ENCODE results near the gene CASTOR2.
"Not testable (repeated sequence)": the region's sequence is repeated elsewhere in the genome, so short reads cannot be mapped to it uniquely, and the experiment has no call there.

Gene CASTOR2

GRCh38 chr7:74994869-74995543, 30.5 kb downstream of the CASTOR2 start:
- DNase-seq (ENCODE audit: low read depth in 2 of 2), result not testable (repeated sequence)

GRCh38 chr7:74996361-74996760, 31.9 kb downstream of the CASTOR2 start:
- DNase-seq (ENCODE audit: low read depth in 2 of 2), result not testable (repeated sequence)

- not testable (repeated sequence) for DNase-seq (ENCODE audit: low read depth in 2 of 2)
These were observed 33.3 kb downstream of the CASTOR2 start for GRCh38 chr7:74997811-74998210.

GRCh38 chr7:75001356-75001755, 36.9 kb downstream of the CASTOR2 start:
- not testable (repeated sequence) for DNase-seq (ENCODE audit: low read depth in 2 of 2)

- no peak for DNase-seq (ENCODE audit: low read depth in 2 of 2)
These were observed 45.5 kb downstream of the CASTOR2 start for GRCh38 chr7:75010036-75010435.

GRCh38 chr7:75017832-75018231, 53.3 kb downstream of the CASTOR2 start:
- no peak for DNase-seq (ENCODE audit: low read depth in 2 of 2)

- DNase-seq (ENCODE audit: low read depth in 2 of 2), result no peak
These were observed 54.3 kb downstream of the CASTOR2 start for GRCh38 chr7:75018570-75019364.

GRCh38 chr7:75019800-75020199, 55.3 kb downstream of the CASTOR2 start:
- no peak for DNase-seq (ENCODE audit: low read depth in 2 of 2)

- DNase-seq (ENCODE audit: low read depth in 2 of 2), result no peak
These were observed 60.4 kb downstream of the CASTOR2 start for GRCh38 chr7:75024922-75025321.

- no peak for DNase-seq (ENCODE audit: low read depth in 2 of 2)
These were observed 63.8 kb downstream of the CASTOR2 start for GRCh38 chr7:75028299-75028698.

- no peak for DNase-seq (ENCODE audit: low read depth in 2 of 2)
These were observed 68.6 kb downstream of the CASTOR2 start for GRCh38 chr7:75033064-75033463.

- DNase-seq (ENCODE audit: low read depth in 2 of 2), result no peak
These were observed 69.3 kb downstream of the CASTOR2 start for GRCh38 chr7:75033826-75034225.

- no peak for DNase-seq (ENCODE audit: low read depth in 2 of 2)
These were observed 74.0 kb downstream of the CASTOR2 start for GRCh38 chr7:75038508-75038907.

- no peak for DNase-seq (ENCODE audit: low read depth in 2 of 2)
These were observed 74.7 kb downstream of the CASTOR2 start for GRCh38 chr7:75039166-75039565.

GRCh38 chr7:75039709-75040108, 75.2 kb downstream of the CASTOR2 start:
- no peak for DNase-seq (ENCODE audit: low read depth in 2 of 2)

- no peak for DNase-seq (ENCODE audit: low read depth in 2 of 2)
These were observed 76.0 kb downstream of the CASTOR2 start for GRCh38 chr7:75040512-75040911.

GRCh38 chr7:75042286-75042685, 77.8 kb downstream of the CASTOR2 start:
- no peak for DNase-seq (ENCODE audit: low read depth in 2 of 2)

- DNase-seq (ENCODE audit: low read depth in 2 of 2), result no peak
These were observed 78.6 kb downstream of the CASTOR2 start for GRCh38 chr7:75042831-75043703.

- DNase-seq (ENCODE audit: low read depth in 2 of 2), result no peak
These were observed 81.4 kb downstream of the CASTOR2 start for GRCh38 chr7:75045881-75046280.

GRCh38 chr7:75048435-75049379, 84.2 kb downstream of the CASTOR2 start:
- DNase-seq (ENCODE audit: low read depth in 2 of 2), result no peak

GRCh38 chr7:75049817-75050216, 85.3 kb downstream of the CASTOR2 start:
- no peak for DNase-seq (ENCODE audit: low read depth in 2 of 2)
